Bronchial epithelial cell (primary cell): Measurements from ENCODE around the gene RAD51B. TPM values are rescaled to one million over a fixed set of nuclear protein-coding genes. Genes with fewer than 3 reads are reported as not detected.

Experiments used
- DNase-seq: peaks from one replicate; pipeline ENCODE4 v3.0.0-alpha.2; 2010; ENCODE audit warnings: low read depth
- FAIRE-seq: peaks from 2 replicates; lab custom pipeline; 2011; peaks lifted over from hg19 to GRCh38; lab: Jason Lieb, UNC
- H3K27me3 ChIP-seq: 2 replicates; pipeline ENCODE4 v1.5.1; 2011; ENCODE audit warnings: low read length; ENCODE audit not compliant: control insufficient read depth, insufficient read depth
- H3K36me3 ChIP-seq: 2 replicates; pipeline ENCODE4 v1.5.1; 2011; ENCODE audit warnings: low read length; ENCODE audit not compliant: control insufficient read depth, insufficient read depth
- H3K4me3 ChIP-seq: 2 replicates; pipeline ENCODE4 v1.5.1; 2011; ENCODE audit warnings: mild to moderate bottlenecking, low read depth, low read length, control low read depth
- total RNA-seq: library from RNA; depleted of rRNA; stranded (reverse); fragments of >200 nt; gene quantifications from 2 replicates; pipeline ENCODE4 v1.2.1, GENCODE V29; 2014
- TF ChIP-seq, protein P1 (sequence below): IDR thresholded peaks from 2 replicates; pipeline ENCODE4 v1.5.1; 2011; ENCODE audit warnings: mild to moderate bottlenecking, moderate library complexity, low read length, control low read depth, inconsistent platforms; ENCODE audit not compliant: insufficient read depth, severe bottlenecking

Gene RAD51B
- total RNA-seq, 1 donor from 2014 or later = 12.1 TPM

DNA sequence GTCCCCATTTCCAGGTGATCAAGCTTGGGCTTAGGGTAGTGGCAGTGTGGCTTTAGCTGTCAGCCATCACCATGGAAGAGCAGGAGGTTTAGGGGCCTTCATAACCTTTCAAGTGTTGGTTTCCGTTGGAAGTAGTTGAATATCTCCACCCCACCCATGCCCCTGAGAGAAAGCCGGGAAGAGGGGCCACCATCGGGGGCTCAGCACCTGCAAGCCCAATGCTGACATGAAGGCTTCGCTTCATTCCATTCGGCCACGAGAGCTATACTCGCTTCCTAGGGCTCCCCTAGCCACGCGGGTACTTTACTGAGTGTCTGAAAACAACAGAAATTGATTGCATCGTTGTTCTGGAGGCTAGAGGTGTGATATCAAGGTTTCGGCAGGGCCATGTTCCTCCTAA, 738.5 kb downstream of the RAD51B start:
- Histone ChIP-seq H3K27me3 (no peaks in the 10 kb centered on the region), H3K36me3 (no peaks in the 10 kb centered on the region), H3K4me3 (no peak overlapping the region)
- peak; percentile 13 for FAIRE-seq
- no peak for DNase-seq
- TF ChIP-seq, protein P1, sequence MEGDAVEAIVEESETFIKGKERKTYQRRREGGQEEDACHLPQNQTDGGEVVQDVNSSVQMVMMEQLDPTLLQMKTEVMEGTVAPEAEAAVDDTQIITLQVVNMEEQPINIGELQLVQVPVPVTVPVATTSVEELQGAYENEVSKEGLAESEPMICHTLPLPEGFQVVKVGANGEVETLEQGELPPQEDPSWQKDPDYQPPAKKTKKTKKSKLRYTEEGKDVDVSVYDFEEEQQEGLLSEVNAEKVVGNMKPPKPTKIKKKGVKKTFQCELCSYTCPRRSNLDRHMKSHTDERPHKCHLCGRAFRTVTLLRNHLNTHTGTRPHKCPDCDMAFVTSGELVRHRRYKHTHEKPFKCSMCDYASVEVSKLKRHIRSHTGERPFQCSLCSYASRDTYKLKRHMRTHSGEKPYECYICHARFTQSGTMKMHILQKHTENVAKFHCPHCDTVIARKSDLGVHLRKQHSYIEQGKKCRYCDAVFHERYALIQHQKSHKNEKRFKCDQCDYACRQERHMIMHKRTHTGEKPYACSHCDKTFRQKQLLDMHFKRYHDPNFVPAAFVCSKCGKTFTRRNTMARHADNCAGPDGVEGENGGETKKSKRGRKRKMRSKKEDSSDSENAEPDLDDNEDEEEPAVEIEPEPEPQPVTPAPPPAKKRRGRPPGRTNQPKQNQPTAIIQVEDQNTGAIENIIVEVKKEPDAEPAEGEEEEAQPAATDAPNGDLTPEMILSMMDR = no peak

DNA sequence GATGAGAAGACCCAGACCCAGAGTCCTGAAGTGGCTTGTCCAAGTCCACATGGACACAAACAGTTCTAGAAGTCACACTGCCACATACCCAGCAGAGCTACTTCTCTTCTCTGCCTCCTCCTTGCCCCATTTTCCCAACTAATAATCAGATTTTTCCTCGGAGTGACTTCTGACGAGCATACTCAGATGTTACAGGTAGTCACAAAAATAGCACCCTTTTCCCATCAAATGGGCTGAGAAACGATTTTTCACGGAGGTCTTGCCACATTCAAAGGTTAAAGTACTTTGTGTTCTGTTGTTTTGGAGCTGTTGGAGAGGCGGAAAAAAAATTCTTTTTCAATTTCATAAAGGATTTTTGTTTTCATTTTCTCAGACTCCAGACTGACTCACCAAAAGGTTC, 740.4 kb downstream of the RAD51B start:
- H3K27me3 ChIP-seq = no peaks in the 10 kb centered on the region
- TF ChIP-seq, protein P1 = no peak
- no peak overlapping the region for H3K4me3 ChIP-seq
- H3K36me3 ChIP-seq = no peaks in the 10 kb centered on the region
- no peak for FAIRE-seq
- DNase-seq = no peak

DNA sequence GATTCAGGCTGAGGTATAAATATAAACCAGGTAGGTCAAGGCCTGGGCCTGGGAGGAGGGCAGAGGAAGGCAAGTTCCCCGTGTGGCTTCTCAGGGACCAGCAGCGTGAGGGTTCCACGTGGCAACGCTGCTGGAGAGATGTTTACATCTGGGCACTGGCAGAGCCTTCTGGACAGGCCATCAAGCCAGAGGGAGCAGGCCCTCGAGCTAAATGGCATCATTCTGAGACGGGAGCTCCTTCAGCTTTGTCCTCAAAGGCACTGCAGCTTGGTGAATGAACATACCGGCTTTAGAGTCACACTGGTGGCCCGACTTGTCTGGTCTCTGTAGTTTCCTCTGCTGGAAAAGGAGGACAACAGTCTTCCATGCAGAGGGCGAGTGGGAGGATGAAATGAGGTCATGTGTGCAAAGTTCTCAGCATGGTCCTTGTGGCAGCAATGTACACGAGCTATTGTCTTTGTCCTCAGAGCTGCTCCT, 742.0 kb downstream of the RAD51B start:
- TF ChIP-seq, protein P1 = no peak
- no peaks in the 10 kb centered on the region for H3K27me3 ChIP-seq
- no peak for DNase-seq
- no peak overlapping the region for H3K4me3 ChIP-seq
- H3K36me3 ChIP-seq = no peaks in the 10 kb centered on the region
- peak; percentile 62 for FAIRE-seq

DNA sequence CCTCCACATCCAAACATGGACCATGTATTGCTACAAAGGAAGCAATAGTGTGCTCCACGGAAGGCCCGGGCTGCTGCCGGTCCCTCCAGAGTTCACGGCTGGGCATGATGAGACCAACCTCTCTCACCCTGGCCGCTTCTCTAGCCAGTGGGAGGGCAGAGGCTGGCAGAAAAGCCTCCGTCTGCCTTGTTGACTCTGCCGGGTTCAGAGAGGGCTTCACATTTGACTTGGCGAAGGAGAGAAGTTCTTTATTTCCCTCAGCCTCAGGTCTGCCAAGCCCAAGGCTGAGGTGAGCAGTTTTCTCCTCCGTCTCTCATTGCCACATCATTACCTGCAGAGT, 743.3 kb downstream of the RAD51B start:
- H3K4me3 ChIP-seq = no peak overlapping the region
- DNase-seq (no peak), FAIRE-seq (no peak)
- TF ChIP-seq, protein P1 = no peak
- H3K36me3 ChIP-seq = no peaks in the 10 kb centered on the region
- H3K27me3 ChIP-seq = no peaks in the 10 kb centered on the region

DNA sequence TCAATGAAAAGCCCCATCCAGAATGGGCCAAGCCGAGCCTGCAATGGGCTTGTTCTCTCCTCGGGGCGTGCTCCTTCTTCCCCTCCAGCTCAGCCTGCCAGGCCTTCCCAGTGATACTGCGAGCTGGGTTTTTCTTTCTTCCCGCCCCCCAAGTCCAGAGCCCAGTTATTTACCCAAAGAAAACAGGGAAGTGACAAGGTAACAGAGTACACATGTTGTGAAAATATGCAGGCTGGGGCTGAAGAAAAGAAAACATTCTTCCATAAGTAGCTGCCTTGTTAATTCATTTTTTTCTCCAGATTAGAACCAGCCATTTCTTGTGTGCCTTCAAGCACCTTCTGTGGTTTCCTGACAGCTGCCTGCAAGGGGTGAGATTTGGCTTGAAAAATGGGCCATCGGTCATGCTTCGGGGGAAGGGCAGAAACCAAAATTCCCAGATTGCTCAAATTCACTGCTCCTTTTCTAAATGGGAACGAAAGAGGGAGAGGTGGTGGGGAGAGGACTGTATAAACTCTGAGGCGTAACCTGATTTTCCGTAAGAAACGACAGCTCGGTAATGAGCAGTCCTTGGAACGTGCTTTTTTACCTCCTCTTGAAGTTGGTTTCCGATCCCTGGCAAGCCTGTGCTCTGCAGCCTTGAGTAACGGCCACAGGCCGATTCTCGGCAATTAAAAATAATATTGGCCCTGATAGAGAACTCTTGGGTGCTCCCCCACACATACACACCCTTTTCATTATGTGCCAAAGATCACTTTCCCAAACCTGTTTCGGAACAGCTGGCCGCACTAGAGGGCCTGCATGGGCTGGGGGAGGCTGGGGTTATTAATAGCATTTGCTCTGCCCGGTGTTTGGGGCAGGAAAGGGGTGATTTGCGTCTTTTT, 743.9 kb downstream of the RAD51B start:
- no peak for DNase-seq
- H3K4me3 ChIP-seq = no peak overlapping the region
- H3K27me3 ChIP-seq = no peaks in the 10 kb centered on the region
- no peaks in the 10 kb centered on the region for H3K36me3 ChIP-seq
- TF ChIP-seq, protein P1 = no peak
- no peak for FAIRE-seq
